ENCODE results near the gene TMPRSS3.

The TMPRSS3 gene

DNA sequence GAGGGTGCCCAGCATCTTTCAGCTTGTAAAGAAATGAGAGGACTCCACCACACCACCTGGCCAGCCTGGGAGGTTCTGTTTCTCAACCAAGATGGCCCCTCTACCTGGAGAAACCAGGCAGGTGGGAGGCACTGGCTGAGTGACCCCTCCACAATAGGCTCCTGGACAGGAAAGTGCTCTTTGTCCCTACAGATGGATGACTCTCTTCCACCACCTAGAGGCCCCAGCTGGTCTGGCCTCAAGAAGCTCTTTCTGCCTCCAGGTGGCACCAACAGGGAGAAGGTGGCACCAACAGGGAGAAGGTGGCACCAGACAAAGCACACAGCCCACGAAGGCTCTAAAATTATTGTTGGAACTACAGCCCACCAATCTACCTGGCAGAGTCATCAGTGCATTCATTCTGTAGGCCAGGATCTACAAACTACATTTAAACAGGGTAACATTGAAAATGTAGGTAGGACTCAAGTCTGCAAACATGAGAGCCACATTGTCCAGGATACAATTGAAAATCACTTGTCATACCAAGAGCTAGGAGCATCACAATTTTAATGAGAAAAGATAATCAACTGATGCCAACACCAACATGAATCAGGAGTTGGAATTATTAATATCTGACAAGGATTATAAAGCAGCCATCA, 14.4 kb downstream of the TMPRSS3 start:
- peak; percentile 86 for TF ChIP-seq CTCF (IDR thresholded peaks at IDR 0.05; ENCODE audit: low read depth, low read length, missing control alignments)
- no peak for DNase-seq (ENCODE audit: low read depth)
- no peak overlapping the region for H3K4me3 ChIP-seq (ENCODE audit: low read depth, low read length)

GRCh38 chr21:42379426-42380215, 16.2 kb downstream of the TMPRSS3 start:
- H3K4me3 ChIP-seq (ENCODE audit: low read depth, low read length): no peak overlapping the region
- no peak for DNase-seq (ENCODE audit: low read depth)
- no peak for TF ChIP-seq CTCF (IDR thresholded peaks at IDR 0.05; ENCODE audit: low read depth, low read length, missing control alignments)

- H3K4me3 ChIP-seq (ENCODE audit: low read depth, low read length): no peak overlapping the region
- no peak for TF ChIP-seq CTCF (IDR thresholded peaks at IDR 0.05; ENCODE audit: low read depth, low read length, missing control alignments)
- DNase-seq (ENCODE audit: low read depth): no peak
Measured at GRCh38 chr21:42378418-42378817, 17.4 kb downstream of the TMPRSS3 start.

- no peak overlapping the region for H3K4me3 ChIP-seq (ENCODE audit: low read depth, low read length)
- no peak for TF ChIP-seq CTCF (IDR thresholded peaks at IDR 0.05; ENCODE audit: low read depth, low read length, missing control alignments)
- no peak for DNase-seq (ENCODE audit: low read depth)
Measured at GRCh38 chr21:42377951-42378340, 17.9 kb downstream of the TMPRSS3 start.

DNA sequence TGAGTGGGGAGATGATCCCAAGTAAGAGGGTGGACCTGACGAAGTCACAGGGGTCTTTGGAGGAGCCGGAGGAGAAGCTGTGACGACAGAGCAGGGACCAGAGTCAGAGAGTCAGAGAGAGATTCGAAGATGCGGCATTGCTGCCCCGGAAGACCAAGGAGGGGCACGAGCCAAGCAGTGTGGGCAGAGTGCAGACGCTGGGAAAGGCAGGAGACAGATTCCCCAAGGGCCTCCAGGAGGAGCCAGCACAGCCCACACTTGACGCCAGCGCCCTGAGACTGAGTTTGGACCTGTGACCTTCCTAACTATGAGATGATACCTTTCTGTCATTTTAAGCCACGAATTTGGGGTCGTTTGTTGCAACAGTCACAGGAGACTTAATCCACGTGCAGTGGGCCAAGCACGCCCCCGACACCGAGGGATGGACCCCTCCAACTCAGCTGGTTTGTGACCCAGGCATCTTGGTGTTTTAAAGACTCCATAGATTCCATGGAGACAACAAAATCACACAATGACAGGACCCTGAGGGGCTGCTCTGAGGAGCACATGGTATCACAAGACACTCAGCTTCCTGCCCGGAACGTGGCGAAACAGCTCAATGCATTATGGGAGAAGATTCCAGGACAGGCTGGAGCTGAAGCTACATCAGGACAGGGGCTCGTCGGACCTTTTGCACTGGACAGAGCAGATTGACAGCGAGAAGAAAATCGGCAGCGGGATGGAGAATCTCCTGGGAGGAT, 18.5 kb downstream of the TMPRSS3 start:
- no peak for DNase-seq (ENCODE audit: low read depth)
- no peak overlapping the region for H3K4me3 ChIP-seq (ENCODE audit: low read depth, low read length)
- no peak for TF ChIP-seq CTCF (IDR thresholded peaks at IDR 0.05; ENCODE audit: low read depth, low read length, missing control alignments)

GRCh38 chr21:42376338-42376982, 19.4 kb downstream of the TMPRSS3 start:
- H3K4me3 ChIP-seq (ENCODE audit: low read depth, low read length): no peak overlapping the region
- DNase-seq (ENCODE audit: low read depth): no peak
- TF ChIP-seq CTCF (IDR thresholded peaks at IDR 0.05; ENCODE audit: low read depth, low read length, missing control alignments): no peak

All from GM12864 (cell line).